HFF-Myc (cell line): Measurements from ENCODE around the gene SLC39A2.
"Not testable (repeated sequence)": the region's sequence is repeated elsewhere in the genome, so short reads cannot be mapped to it uniquely, and the experiment has no call there.

ENCODE experiments used
- DNase-seq: peaks from one replicate; pipeline ENCODE4 v3.0.0-alpha.2; 2011; ENCODE audit warnings: low read depth; ENCODE audit errors: extremely low read depth
- H3K4me3 ChIP-seq: replicated peaks from 2 replicates; pipeline ENCODE4 v1.5.1; 2011; ENCODE audit warnings: low read depth, mild to moderate bottlenecking, control low read depth, low read length
- CTCF ChIP-seq: IDR thresholded peaks from 2 replicates; pipeline ENCODE4 v1.5.1; 2012; ENCODE audit warnings: mild to moderate bottlenecking, low read depth, low read length, control low read depth; ENCODE audit errors: missing control alignments

SLC39A2 gene

GRCh38 chr14:20998674-20999366, at the start of gene SLC39A2:
SLC39A2 (plus strand) TSS chr14:20999293; CDS start chr14:20999447, 154 bp downstream.
- DNase-seq = peak; percentile 46
- TF ChIP-seq CTCF = no peak
- no peak within 1 kb of the TSS for H3K4me3 ChIP-seq

- DNase-seq, H3K4me3 ChIP-seq: not testable (repeated sequence)
Measured at GRCh38 chr14:20954736-20955537, 44.2 kb upstream of the SLC39A2 start, which contains the start of gene RNASE2. RNASE2 (plus strand) TSS chr14:20955487; CDS start chr14:20955772, 285 bp downstream.

- not testable (repeated sequence) for H3K4me3 ChIP-seq
Measured at GRCh38 chr14:20955538-20955873, 43.6 kb upstream of the SLC39A2 start.

GRCh38 chr14:20956376-20956976, 42.6 kb upstream of the SLC39A2 start:
- no peak for TF ChIP-seq CTCF
- no peak for DNase-seq
- H3K4me3 ChIP-seq = no peak overlapping the region

More at GRCh38 chr14:20955538-20955873, 43.6 kb upstream of the SLC39A2 start:
- not testable (repeated sequence) for DNase-seq

- DNase-seq = not testable (repeated sequence)
Measured at GRCh38 chr14:20958946-20959345, 40.1 kb upstream of the SLC39A2 start.

GRCh38 chr14:20969336-20969735, 29.8 kb upstream of the SLC39A2 start:
- TF ChIP-seq CTCF = no peak
- no peak for DNase-seq
- no peak overlapping the region for H3K4me3 ChIP-seq

More at GRCh38 chr14:20958946-20959345, 40.1 kb upstream of the SLC39A2 start:
- not testable (repeated sequence) for H3K4me3 ChIP-seq

GRCh38 chr14:20970647-20970982, 28.5 kb upstream of the SLC39A2 start:
- no peak for TF ChIP-seq CTCF
- H3K4me3 ChIP-seq = peak overlapping the region; percentile 58
- DNase-seq = no peak

- H3K4me3 ChIP-seq = peak overlapping the region; percentile 58
- peak; percentile 98 for TF ChIP-seq CTCF
- DNase-seq = peak; percentile 63
Measured at GRCh38 chr14:20970983-20971704, 27.9 kb upstream of the SLC39A2 start.
